IMR-90 (cell line): ENCODE measurements around the gene PSMA6. TPM values are rescaled to one million over a fixed set of nuclear protein-coding genes. Genes with fewer than 3 reads are reported as not detected.

Experiments
- ATAC-seq: fragments of 200-7000 bp; cut with Tn5 transposase; 2 replicates; pipeline ENCODE4 v1.9.1; 2020; ENCODE audit warnings: low read depth, mild to moderate bottlenecking, moderate library complexity
- BruUV-seq: library from RNA; stranded (reverse); fragments of 400-500 nt; replicated peaks from 2 replicates; lab custom pipeline; 2021; lab: Mats Ljungman, UMichigan
- CTCF ChIA-PET: fragments of 300-600 bp; formaldehyde crosslinking; extraction: SDS; loops from one replicate; lab custom pipeline; 2021; ENCODE audit warnings: antibody characterized with exemption; lab: Yijun Ruan, JAX
- POLR2A ChIA-PET: fragments of 300-600 bp; sonication (Branson Sonifier 250); formaldehyde crosslinking; loops from one replicate; lab custom pipeline; 2022; ENCODE audit warnings: antibody characterized with exemption; ENCODE audit not compliant: unreplicated experiment; lab: Charles Lee
- DNase-seq: peaks from one replicate; pipeline ENCODE4 v3.0.0; 2013
- H2AFZ ChIP-seq: replicated peaks from 2 replicates; pipeline ENCODE3; 2013; ENCODE audit warnings: low read length, mild to moderate bottlenecking; ENCODE audit not compliant: poor library complexity
- H2AK5ac ChIP-seq: 2 replicates; pipeline ENCODE4 v1.6.1; 2013; ENCODE audit warnings: low read depth, low read length, inconsistent platforms
- H2AK9ac ChIP-seq: replicated peaks from 2 replicates; pipeline ENCODE3; 2013; ENCODE audit warnings: mild to moderate bottlenecking, low read depth, low read length, moderate library complexity; ENCODE audit not compliant: poor library complexity
- H2BK120ac ChIP-seq: 2 replicates; pipeline ENCODE4 v1.6.1; 2013; ENCODE audit warnings: low read depth, low read length, inconsistent platforms
- H2BK15ac ChIP-seq: 3 replicates; pipeline ENCODE4 v1.6.1; 2013; ENCODE audit warnings: low read depth, low read length, inconsistent platforms
- H2BK20ac ChIP-seq: 2 replicates; pipeline ENCODE4 v1.6.1; 2013; ENCODE audit warnings: low read depth, mild to moderate bottlenecking, inconsistent platforms, low read length, moderate library complexity
- H2BK5ac ChIP-seq: 2 replicates; pipeline ENCODE4 v1.6.1; 2013; ENCODE audit warnings: mild to moderate bottlenecking, low read depth, low read length, inconsistent platforms; ENCODE audit not compliant: poor library complexity, severe bottlenecking
- H3K14ac ChIP-seq: replicated peaks from 2 replicates; pipeline ENCODE4 v1.6.1; 2013; ENCODE audit warnings: low read depth, low read length, inconsistent platforms
- H3K18ac ChIP-seq: 2 replicates; pipeline ENCODE4 v1.6.1; 2013; ENCODE audit warnings: low read depth, low read length, control low read depth
- H3K23ac ChIP-seq: 2 replicates; pipeline ENCODE4 v1.6.1; 2013; ENCODE audit warnings: low read depth, low read length, inconsistent platforms
- H3K27ac ChIP-seq: 2 replicates; pipeline ENCODE4 v1.5.1; 2013; ENCODE audit warnings: mild to moderate bottlenecking, control low read depth, low read length; ENCODE audit not compliant: insufficient read depth
- H3K27me3 ChIP-seq: 2 replicates; pipeline ENCODE4 v1.6.1; 2013; ENCODE audit warnings: low read length; ENCODE audit not compliant: control insufficient read depth, insufficient read depth
- H3K36me3 ChIP-seq: 2 replicates; pipeline ENCODE4 v1.6.1; 2013; ENCODE audit warnings: low read length, mixed read lengths; ENCODE audit not compliant: control insufficient read depth, insufficient read depth
- H3K4ac ChIP-seq: 2 replicates; pipeline ENCODE4 v1.6.1; 2013; ENCODE audit warnings: low read depth, low read length, inconsistent platforms
- H3K4me1 ChIP-seq: 2 replicates; pipeline ENCODE4 v1.6.1; 2013; ENCODE audit warnings: low read length, mixed read lengths; ENCODE audit not compliant: control insufficient read depth, insufficient read depth
- H3K4me2 ChIP-seq: 2 replicates; pipeline ENCODE4 v1.6.1; 2013; ENCODE audit warnings: low read depth, mild to moderate bottlenecking, control low read depth, low read length, moderate library complexity
- H3K4me3 ChIP-seq: 2 replicates; pipeline ENCODE4 v1.5.1; 2013; ENCODE audit warnings: low read depth, mild to moderate bottlenecking, control low read depth, low read length, moderate library complexity; ENCODE audit not compliant: insufficient read depth
- H3K56ac ChIP-seq: 2 replicates; pipeline ENCODE4 v1.6.1; 2013; ENCODE audit warnings: low read length, inconsistent platforms; ENCODE audit not compliant: insufficient read depth; ENCODE audit errors: extremely low read depth
- H3K79me1 ChIP-seq, 2 experiments: 2 replicates each; pipeline ENCODE4 v1.6.1; 2013; ENCODE audit warnings: low read length in 2 of 2, inconsistent platforms in 1 of 2, low read depth in 1 of 2
- H3K9ac ChIP-seq: 2 replicates; pipeline ENCODE4 v1.6.1; 2013; ENCODE audit warnings: low read depth, low read length, control low read depth
- H3K9me1 ChIP-seq: 2 replicates; pipeline ENCODE4 v1.6.1; 2013; ENCODE audit warnings: low read length, inconsistent platforms; ENCODE audit not compliant: insufficient read depth
- H3K9me3 ChIP-seq: 2 replicates; pipeline ENCODE4 v1.6.1; 2013; ENCODE audit warnings: low read length; ENCODE audit not compliant: control insufficient read depth, insufficient read depth
- H4K20me1 ChIP-seq: 2 replicates; pipeline ENCODE4 v1.6.1; 2013; ENCODE audit warnings: low read length, inconsistent platforms; ENCODE audit not compliant: insufficient read depth
- H4K5ac ChIP-seq: 2 replicates; pipeline ENCODE4 v1.6.1; 2013; ENCODE audit warnings: mild to moderate bottlenecking, low read depth, low read length, control low read depth
- H4K8ac ChIP-seq, 2 experiments: 2 replicates each; pipeline ENCODE4 v1.6.1; 2013; ENCODE audit warnings: low read depth in 2 of 2, low read length in 2 of 2, control low read depth in 1 of 2, inconsistent platforms in 1 of 2
- H4K91ac ChIP-seq: 2 replicates; pipeline ENCODE4 v1.6.1; 2013; ENCODE audit warnings: low read depth, low read length, inconsistent platforms; ENCODE audit not compliant: insufficient read depth
- BHLHE40 ChIP-seq: fragments of 150-350 bp; IDR thresholded peaks from 2 replicates; pipeline ENCODE4 v1.6.1; 2016; ENCODE audit warnings: mild to moderate bottlenecking, low read depth, low read length
- CEBPB ChIP-seq: IDR thresholded peaks from 2 replicates; pipeline ENCODE4 v1.6.1; 2012; ENCODE audit warnings: low read depth, low read length, improper control_type of control experiment
- FOS ChIP-seq: fragments of 150-350 bp; IDR thresholded peaks from 2 replicates; pipeline ENCODE4 v1.6.1; 2016; ENCODE audit warnings: low read depth, low read length
- NFE2L2 ChIP-seq: fragments of 150-350 bp; IDR thresholded peaks from 2 replicates; pipeline ENCODE4 v1.6.1; 2016; ENCODE audit warnings: low read depth, mild to moderate bottlenecking, low read length
- SMC3 ChIP-seq: fragments of 150-350 bp; IDR thresholded peaks from 2 replicates; pipeline ENCODE4 v1.6.1; 2016; ENCODE audit warnings: low read depth, mild to moderate bottlenecking, antibody characterized with exemption, low read length, moderate library complexity
- WGBS, 2 experiments: methylation state at CpG; one replicate each; pipeline versions ENCODE4 v1.1.5 to v1.1.7; 2013; ENCODE audit warnings: missing lambda C conversion rate in 2 of 2; ENCODE audit not compliant: insufficient read length in 1 of 2; ENCODE audit errors: extremely low coverage in 2 of 2; 5-methylcytosine and 5-hydroxymethylcytosine counted together
- dilution Hi-C: fragments of 300-500 bp; cut with HindIII; formaldehyde crosslinking; loops from one replicate; pipeline ENCODE4 v1.14.3; 2018; ENCODE audit warnings: low sequenced_read_pairs; ENCODE audit not compliant: unreplicated experiment
- in situ Hi-C: fragments of 300-500 bp; cut with MboI; formaldehyde crosslinking; loops from 3 replicates; pipeline ENCODE4 v1.14.3; 2019; ENCODE audit warnings: low sequenced_read_pairs, inconsistent platforms, mixed read lengths
- intact Hi-C: fragments of 100-400 bp; cut with micrococcal nuclease; formaldehyde crosslinking; loops from 2 replicates; pipeline ENCODE4 v1.10.0; 2022
- polyA plus RNA-seq, 3 experiments: library from polyadenylated mRNA; depleted of rRNA; stranded (reverse); fragments of >200 nt; gene quantifications; 2 replicates each; pipeline ENCODE4 v1.2.3, GENCODE V29; 2012; ENCODE audit warnings: low replicate concordance in 1 of 3
- total RNA-seq: library from RNA; depleted of rRNA; stranded (reverse); fragments of >200 nt; gene quantifications from 2 replicates; pipeline ENCODE4 v1.2.3, GENCODE V29; 2012
- TF ChIP-seq, protein P1 (sequence below): fragments of 150-350 bp; IDR thresholded peaks from 2 replicates; pipeline ENCODE4 v1.6.1; 2016; ENCODE audit warnings: low read depth, mild to moderate bottlenecking, low read length, moderate library complexity, borderline replicate concordance

PSMA6 gene
- total and polyA plus RNA-seq, 2 of the 4 experiments (the other 2 are of a cell fraction) = 184 to 530 TPM

DNA sequence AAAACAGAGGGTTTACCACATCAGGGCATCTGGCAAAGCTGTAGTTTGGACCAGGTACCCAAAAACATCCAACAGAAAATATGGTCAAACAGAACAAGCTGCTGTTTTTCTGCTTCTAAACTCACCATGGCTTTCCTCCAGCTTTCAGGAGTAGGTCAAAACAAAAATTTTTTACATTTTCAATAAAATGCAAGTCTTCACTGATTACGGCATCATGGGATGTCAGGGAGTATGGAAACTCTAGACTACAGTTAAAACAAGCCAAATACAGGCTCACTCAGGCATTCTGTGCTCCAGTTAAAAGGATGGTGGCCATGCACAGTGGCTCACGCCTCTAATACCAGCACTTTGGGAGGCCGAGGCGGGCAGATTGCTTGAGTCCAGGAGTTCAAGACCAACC, 47.1 kb upstream of the PSMA6 start:
- Histone ChIP-seq H3K9me3 (no peaks in the 10 kb centered on the region), H3K9ac (no peak overlapping the region), H3K56ac (no peak overlapping the region), H3K23ac (no peak overlapping the region), H4K8ac (no peak overlapping the region), H4K20me1 (no peaks in the 10 kb centered on the region), H2AK5ac (no peak overlapping the region), H3K14ac (no peak overlapping the region), H3K27ac (no peak overlapping the region), H2AFZ (no peak overlapping the region), H3K36me3 (no peaks in the 10 kb centered on the region), H2BK5ac (no peak overlapping the region), H4K91ac (no peak overlapping the region), H3K9me1 (no peaks in the 10 kb centered on the region), H2BK15ac (no peak overlapping the region), H3K4me2 (no peak overlapping the region), H3K4me1 (no peaks in the 10 kb centered on the region; the same call in 1 of the 2 replicates), H3K79me1 (peaks cover 0 to 5% of the 10 kb centered on the region in 2 experiments; a peak in 1 of 4 replicates), H2BK120ac (no peak overlapping the region), H3K18ac (no peak overlapping the region), H3K4ac (no peak overlapping the region), H2AK9ac (no peak overlapping the region), H2BK20ac (no peak overlapping the region), H3K27me3 (no peaks in the 10 kb centered on the region), H3K4me3 (no peak overlapping the region), H4K5ac (no peak overlapping the region)
- DNase-seq (no peak), ATAC-seq (no peak)
- in situ Hi-C loops = no loop called here
- no TSS peak for BruUV-seq
- intact Hi-C loops = no loop called here
- no peak for TF ChIP-seq BHLHE40
- TF ChIP-seq CEBPB = no peak
- TF ChIP-seq FOS = no peak
- TF ChIP-seq, protein P1, sequence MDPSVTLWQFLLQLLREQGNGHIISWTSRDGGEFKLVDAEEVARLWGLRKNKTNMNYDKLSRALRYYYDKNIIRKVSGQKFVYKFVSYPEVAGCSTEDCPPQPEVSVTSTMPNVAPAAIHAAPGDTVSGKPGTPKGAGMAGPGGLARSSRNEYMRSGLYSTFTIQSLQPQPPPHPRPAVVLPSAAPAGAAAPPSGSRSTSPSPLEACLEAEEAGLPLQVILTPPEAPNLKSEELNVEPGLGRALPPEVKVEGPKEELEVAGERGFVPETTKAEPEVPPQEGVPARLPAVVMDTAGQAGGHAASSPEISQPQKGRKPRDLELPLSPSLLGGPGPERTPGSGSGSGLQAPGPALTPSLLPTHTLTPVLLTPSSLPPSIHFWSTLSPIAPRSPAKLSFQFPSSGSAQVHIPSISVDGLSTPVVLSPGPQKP = no peak
- TF ChIP-seq SMC3 = no peak
- no peak for TF ChIP-seq NFE2L2
- CTCF ChIA-PET = no interaction called here
- WGBS, 2 experiments = no CpG with 5 or more reads among the region's 4 CpGs
- POLR2A ChIA-PET = no interaction called here
- dilution Hi-C loops = no loop called here
